HG03378 (cell line): ENCODE results near the gene TSPAN7.

Experiments
- ATAC-seq: cut with Tn5 transposase; IDR thresholded peaks from one replicate; pipeline ENCODE4 v1.9.1; 2021; ENCODE audit warnings: mild to moderate bottlenecking, moderate library complexity; ENCODE audit not compliant: unreplicated experiment

TSPAN7 gene

DNA sequence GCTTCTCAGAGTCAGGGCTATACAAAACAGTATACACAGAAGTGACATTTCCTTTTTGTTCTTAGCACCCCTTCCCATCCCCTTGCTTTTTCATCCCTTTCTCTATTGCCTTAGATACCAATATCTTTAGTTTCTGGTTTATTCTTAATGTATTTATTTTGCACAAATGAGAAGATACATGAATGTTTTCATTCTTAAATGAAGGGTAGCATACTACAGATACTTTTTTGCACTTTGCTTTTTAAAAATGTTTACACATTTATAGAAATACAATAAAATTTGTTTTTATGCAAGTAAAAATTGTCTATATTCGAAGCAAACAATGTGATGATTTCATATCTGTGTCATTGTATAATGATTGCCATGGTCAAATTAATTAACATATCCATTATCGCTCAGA lies 33.1 kb downstream of the TSPAN7 start:
- ATAC-seq: no peak

DNA sequence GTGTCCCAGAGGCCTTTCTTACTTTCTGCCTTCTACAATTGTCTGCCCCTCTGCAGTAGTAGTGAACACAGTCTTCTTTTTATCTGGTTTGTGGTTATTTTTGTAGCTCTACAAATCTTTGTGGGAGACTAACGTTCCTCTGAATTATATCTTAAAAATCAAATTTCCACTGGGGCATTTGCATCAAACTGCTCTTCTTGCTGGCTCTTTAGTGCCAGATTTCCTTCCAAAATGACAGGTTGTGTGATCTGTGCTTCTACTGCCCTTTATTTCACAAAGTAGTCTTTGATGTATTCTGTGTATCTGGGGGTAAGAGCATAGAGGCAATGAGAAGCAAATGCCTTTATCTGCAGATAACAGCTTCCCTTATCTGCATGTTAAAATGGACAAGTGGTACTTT lies 34.5 kb downstream of the TSPAN7 start:
- no peak for ATAC-seq

DNA sequence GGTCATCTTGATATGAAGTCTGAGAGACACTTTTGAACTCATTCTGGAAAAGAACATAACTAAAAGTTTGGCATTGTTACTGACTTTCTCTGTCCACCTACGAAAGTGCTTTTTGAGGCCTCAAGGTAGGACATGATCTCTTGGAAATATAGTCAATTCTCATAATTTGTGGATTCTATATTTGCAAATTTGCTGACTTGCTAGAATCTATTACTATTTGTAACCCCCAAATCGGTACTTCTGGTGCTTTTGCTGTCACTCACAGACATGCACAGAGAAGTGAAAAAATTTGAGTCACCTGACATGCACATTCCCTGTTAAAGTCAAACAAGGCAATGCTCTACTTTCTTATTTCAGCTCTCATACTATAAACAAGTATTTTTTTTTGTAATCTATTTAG lies 35.6 kb downstream of the TSPAN7 start:
- no peak for ATAC-seq

DNA sequence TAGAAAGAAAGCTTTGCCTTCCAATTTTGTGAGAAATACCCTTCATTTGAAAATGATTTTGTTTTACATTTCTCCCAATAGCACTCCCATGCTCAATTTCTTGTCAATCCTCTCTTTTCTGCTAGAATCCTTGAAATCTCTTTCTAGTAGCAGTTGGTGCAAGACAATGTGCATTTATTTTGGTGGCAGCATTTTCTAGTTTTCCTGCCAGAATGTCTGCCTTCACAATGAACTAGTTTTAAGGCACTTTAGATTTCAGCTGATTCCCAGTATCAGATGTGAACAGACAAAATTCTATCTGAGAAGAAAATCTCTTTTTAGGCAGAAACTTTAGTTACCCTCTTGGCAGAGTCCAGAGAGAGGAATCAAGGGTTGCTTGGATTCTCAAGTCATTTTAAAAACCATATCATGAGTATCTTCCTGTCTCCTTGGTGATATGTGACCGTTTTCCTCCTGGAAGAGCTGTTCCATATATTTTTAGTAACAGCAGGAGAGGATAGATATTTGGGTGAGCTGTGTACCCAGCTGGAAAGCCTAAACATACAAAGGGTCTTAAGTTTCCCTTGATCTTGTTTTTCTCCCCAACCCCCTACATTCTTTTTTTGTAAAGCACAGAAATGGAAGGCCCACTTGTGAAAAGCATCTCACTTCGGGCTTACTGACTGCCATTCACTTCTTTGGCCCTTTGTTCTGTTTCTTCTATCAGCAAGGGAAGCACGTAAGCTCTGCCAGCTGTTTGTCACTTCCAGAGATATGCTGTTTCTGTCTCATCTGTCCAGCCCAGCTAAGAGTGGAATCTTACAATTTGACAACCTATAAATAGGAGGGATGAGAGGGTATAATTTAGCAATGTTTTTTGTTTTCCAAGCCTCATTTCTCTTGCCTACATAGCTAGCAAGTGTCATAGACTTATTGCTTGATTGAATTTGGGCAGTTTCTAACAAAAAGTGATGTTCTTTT lies 38.7 kb downstream of the TSPAN7 start:
- ATAC-seq: no peak

DNA sequence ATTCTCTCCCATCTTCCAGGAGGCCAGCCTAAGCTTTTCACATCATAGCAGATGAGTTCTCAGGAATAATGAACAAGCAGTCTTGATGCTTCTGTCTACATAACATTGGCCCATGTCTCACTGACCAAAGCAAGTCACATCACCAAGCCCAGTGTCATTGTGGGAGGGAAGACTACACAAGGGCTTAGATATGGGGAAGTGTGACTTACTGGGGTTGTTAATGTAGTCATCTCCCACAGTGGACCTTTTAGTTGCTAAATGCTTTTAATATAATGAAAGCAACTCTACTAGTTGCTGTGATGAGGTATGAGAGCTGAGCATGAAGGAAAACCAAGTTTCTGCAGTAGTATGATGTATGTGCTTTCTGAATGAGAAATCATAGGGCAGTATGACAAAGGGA lies 40.5 kb downstream of the TSPAN7 start:
- ATAC-seq: no peak

DNA sequence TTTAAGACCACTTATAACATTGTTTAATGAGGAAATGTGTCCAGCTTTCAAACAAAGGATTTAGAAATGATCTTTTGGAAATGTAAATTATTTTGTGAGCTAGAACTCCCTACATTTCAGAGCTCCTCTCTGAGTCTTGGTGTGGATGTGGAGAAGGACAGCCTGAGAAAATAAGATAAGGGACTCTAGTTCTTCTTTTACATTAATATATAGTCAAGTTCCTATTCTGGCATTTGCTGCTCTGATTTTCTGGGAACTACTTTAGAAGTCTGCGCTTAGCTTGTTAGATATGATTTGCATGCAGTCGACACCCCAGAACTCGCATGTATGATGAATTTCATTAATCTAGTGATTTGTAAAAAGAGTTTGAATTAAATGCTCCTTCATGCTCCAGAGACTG lies 45.5 kb downstream of the TSPAN7 start:
- no peak for ATAC-seq

DNA sequence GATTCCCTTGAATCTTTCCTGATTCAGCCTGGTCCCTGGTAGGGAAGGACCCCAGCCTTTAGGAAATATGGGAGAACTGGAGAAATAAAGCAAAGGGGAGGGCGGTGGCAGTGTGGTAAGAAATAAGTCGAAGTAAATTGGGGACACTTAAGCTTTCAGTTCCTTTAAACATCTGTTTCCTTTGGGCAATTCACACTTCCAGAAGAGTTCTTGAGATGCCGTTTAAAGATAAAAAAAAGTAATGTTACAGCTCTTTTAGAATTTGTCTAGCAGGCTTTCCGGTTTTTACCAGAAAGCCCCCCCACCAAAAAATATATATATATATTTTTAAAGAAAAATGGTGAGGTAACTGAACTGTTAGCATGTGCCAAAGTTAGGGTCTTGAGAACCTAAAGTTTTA lies 46.6 kb downstream of the TSPAN7 start:
- no peak for ATAC-seq

DNA sequence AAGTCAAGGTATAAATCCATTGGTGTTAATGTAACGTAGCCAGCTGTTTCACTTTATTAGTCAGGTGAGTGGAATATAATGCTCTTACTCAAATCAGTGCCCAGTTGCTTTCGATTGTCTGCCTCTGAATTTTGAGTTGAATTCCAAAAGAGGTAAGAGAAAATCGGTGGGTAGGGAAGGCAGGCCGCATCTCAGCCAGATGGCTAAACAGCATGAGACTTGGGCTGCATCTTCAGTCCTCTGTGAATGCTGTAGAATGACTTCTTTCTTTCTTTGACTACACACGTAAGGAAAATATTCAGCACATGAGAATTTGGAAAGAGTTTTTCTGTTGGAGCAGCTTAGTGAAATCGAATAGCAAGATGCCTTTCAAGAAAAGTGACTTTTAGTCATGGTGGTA lies 49.5 kb downstream of the TSPAN7 start:
- no peak for ATAC-seq

DNA sequence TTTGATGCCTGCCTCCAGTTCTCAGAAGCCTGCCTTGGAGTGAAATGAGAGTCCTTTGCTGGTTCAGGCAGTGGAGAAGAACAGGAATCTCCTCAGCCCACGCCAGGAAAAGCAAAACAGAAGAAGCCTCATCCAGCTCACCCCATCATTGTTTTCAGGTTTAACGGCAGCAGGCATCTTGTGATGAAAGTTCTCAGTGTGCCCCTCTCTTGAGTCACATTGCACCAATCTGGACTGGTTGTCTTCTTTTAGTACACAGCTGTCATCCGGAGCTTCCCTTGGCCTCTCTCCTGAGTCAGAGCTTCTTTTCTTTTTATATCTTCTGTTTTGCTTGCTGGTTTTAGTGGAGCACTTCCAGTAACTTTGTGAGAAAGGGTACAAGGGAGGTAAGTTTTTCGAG lies 50.9 kb downstream of the TSPAN7 start:
- ATAC-seq: no peak

DNA sequence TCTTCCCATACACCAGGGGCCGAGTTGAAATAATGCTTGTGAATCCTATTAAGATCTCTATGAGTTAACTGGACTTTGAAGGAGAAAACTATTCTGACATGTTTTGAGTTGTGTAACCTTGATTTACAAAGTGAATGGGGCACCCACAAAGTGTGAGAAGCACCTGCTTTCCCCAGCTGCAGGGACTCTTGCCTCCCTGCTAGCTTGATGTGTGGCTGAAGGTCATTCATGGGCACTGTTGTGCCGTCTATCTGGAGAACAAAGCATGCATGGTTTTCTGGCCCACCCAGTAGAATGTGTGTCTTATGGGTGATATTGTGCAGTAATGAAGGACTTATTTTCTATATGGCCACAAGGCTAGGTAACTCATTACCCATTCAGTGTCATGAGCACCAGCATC lies 53.1 kb downstream of the TSPAN7 start:
- ATAC-seq: no peak

DNA sequence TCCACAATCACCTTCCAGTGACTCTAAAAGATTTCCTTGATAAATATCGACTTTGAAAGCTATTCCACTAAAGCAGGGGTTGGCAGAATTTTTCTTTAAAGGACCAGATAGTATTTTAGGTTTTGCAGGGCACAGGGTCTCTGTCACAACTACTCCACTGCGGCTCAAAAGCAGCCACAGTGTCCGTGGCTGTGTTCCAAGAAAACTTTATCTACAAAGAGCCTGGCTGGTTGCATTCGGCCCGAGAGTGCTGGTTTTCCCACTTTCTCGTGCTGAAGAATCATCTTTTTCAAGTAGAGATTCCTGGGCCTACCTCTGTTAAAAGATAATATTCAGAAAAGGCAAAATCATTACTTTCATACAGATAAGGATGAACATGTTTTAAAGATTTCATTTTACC lies 55.6 kb downstream of the TSPAN7 start:
- ATAC-seq: no peak

DNA sequence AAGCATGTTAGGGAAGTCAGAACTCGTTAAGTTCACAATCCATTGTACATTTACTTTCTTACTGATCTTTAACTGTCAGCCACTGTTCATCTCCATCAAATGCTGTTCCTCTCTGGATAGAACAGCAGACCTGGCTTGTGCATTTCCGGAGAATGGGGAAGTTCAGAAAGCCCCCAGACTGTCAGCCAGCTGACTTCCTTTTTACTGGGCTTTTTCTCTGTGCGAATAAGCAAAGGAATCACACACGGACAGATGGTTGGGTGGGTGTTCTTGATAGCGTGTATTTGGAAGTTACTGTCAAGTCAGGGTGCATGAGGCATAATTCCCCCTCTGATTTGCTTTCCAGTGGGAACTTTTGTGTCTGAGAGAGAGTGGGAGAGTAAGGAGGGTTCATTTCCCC lies 56.8 kb downstream of the TSPAN7 start:
- ATAC-seq: no peak

DNA sequence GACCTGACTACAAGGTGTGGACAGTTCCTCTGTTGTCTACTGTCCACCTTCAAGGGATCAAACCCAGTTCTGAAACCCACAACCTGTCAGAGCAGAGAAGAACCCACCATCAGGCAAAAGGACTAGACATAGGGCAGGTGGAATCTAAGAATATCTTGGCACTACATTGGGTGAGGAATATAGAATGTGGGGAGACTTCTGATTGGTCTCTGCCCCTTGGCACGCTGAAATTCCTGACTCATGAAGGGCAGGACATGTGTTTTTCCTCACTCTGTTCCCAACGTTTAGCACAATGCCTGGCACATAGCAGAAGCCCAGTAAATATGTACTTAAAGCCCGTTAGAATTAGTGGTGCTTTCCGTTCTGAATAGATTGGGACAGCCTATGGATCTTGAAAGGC lies 59.3 kb downstream of the TSPAN7 start:
- no peak for ATAC-seq

DNA sequence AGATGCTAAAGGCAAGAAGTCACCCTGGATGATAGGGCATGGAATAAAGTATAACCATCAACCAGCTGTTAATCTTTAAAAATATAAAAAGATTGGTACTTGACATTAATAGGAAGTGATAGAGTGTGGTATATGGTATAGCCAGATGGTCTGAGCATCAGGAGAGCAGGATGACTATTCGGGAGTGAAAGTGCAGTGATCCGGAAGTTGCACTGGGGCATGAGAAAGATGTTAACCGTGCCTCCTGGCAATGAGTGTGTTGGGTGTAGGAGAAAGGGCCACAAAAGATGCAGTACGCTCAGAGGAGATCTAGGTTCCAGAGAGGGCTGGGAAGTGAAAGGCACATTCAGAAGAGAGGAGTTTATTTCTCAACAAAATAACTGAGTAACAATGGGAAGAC lies 65.0 kb downstream of the TSPAN7 start:
- no peak for ATAC-seq

DNA sequence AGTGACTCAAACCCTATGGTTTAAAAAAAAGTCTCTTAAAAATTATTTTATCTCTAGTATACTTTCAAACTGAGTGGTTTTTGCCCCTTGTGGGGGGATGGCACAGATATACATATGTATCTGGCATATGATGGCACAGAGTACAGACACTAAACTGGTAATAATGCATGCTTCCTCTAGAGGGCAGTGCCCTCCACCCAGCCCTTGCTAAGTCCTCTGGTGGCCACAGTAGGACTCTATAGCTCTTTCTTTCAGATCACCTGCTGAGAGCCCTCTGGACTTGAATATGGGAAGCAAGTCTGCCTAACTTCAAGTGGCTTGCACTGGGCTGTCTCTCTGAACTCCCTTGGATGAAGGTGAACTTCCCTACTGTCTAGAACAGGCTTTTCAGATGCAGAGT lies 66.3 kb downstream of the TSPAN7 start:
- ATAC-seq: peak; percentile 90

DNA sequence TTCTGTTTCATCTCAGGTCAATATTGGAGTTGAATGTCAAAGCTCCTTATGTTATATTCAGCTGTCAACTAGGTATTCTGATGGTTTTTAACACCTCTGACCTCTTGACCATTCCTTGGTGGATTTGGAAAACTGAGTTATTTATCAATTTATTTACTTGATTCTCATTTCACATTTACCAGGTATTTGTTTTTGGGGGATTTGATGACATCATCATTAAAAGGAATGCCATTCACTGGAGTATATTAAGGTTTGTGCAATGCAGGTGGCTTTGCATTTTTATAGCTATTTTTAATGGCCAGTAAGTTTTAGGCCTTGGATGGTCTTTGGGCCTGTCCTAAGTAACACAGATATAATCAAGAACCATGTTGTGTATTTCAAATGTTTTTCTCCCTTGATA lies 67.2 kb downstream of the TSPAN7 start:
- ATAC-seq: no peak

DNA sequence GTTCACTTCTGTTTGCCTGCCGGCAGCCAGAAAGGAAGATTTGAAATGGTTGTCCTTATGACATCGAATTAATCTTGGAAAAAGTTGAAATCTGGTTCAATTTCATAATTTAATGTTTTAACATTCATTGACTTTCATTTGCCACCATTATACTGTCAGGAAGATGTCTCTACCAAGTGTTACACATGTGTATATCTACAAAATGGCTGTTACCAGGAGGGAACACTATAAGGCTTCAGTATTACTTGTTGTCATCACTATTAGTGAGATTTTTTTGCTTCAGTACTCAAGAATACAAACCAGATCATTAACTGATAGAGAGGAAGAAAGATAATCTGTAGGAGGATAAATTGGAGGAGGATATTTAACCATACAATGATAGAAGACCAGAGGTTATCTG lies 71.2 kb downstream of the TSPAN7 start:
- no peak for ATAC-seq

DNA sequence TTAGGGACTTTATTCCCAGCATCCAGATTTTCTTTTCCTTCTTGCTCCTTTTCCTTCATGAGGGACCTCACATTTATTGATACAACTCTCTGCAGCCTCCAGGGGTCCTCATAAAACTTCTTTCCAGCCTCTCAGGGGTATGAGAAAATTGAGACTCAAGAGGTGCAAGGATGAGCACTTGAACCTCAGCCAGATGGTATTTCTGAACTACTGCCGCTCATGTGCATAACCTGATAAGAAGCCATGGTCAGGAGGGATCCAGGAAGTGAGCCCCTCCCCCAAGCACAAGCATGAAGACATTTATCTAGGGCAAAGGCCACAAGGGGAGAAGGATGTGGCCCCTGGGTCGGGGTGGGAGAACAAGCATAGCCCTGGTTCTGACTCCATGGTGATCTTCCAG lies 73.3 kb downstream of the TSPAN7 start:
- no peak for ATAC-seq

DNA sequence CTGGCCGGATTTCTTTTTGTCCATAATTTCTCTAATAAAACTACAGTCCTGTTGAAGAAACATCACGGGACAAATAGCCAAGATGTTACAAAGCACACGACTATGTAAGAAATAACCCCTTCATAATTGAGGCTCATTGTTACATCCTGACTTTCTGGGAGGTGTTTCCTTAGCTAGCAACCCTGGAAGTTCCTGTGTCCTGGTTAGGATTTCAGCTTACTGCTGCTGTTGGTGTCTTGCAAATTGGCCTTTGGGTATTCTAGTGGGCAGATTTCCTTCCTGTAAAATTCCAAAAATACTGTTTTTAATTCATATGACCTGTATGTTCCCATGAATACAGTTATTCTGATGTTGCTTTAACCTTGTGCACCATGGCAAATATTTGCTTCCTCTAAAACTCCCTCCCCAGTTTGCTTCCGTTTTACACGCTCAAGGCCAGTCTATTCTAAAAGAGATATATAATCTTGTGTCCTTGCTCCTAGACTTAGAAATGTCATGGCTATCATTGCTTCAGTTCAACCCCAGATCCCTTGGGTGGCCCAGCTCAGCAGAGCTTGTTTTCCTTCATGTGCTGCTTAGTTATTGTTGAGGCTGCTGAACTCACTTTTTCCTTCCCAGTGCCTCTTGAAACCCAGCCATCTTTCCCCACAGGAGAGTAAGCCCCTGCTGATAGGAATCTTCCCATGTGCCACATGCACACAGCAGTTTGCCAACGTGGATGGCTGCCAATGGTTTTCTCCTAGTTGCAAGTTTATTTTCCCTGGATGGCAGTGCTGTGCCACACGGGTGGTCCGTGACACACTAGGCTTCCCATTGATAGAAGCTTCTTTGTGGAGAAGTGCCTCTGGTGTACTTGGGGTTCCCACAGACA lies 75.8 kb downstream of the TSPAN7 start:
- ATAC-seq: no peak

DNA sequence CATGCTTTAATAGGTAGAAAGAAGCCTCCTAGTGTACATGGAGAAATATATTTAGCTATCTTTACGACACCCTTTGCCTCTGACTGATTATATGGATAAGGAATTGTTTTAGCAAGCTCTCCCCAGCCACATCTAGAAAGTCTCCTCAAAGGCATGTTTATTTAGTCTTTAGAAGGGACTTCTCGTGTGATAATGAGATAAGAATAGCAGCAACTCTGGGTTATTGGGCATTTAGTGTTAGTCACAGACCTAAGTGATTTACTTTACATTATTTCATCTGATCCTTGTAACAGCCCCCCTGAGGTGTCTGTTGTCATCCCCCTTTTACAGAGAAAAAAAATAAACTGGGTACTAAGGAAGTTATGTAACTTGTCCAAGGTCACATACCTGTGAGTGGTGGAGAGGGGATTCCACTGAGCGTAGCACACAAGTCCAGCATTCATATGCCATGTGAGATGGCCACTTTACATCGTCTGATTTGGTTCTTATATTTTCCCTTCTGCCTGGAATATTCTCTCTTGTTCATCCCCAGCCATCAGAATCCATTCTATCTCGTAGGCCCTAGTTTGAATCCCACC lies 77.7 kb downstream of the TSPAN7 start:
- ATAC-seq: no peak

DNA sequence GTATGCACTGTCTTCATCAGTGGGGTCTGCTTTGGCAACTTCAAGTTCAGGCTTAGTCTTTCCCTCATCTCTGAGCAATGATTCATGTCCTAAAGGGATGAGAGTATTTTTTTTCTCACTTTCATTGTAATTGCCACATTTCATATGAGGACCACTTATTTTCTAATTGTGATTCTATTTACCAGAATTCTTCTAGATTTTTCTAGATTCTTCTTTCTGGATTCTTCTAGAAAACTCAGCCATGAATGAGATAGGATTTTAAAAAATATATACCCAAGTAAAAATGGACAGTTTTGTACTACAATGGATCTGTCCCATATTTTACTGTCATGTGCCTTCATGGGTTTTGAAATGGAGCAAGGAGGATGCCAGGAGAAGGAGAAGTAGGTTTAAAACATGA lies 78.4 kb downstream of the TSPAN7 start:
- no peak for ATAC-seq

DNA sequence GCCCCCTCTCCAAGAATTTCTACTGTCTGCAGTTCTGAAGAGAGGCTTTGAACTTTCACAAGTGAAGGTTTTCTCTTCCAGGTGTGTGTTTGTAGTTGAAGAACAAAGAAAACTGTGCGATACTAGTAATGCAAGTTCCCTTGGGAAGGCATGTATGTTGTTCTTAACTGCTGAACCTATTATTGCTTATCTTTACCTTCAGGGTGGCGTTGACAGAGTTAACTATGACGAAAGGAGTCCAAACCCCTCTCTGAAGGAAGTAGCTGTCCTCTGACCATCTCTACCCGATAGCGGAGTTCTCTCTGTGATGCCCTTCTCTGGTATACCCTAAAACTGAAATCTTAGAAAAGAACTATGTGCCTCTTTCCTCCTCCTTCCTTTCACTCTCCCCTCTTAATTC lies 79.9 kb downstream of the TSPAN7 start:
- ATAC-seq: no peak
